SK-N-SH (cell line): Measurements from ENCODE around the gene PLK1. TPM values are rescaled to one million over a fixed set of nuclear protein-coding genes. Genes with fewer than 3 reads are reported as not detected.

ENCODE experiments used
- CTCF ChIA-PET: fragments of 300-600, 350-600 bp; formaldehyde crosslinking; extraction: SDS; loops from one replicate; lab custom pipeline; 2021; lab: Yijun Ruan, JAX
- POLR2A ChIA-PET: fragments of 350-600 bp; sonication (Branson Sonifier 250); formaldehyde crosslinking; extraction: SDS; loops from one replicate; lab custom pipeline; 2020; ENCODE audit warnings: antibody characterized with exemption, inconsistent platforms; lab: Yijun Ruan, JAX
- DNase-seq: peaks from one replicate; pipeline ENCODE4 v3.0.0; 2012
- H2AFZ ChIP-seq: fragments of 200-600 bp; sonication (generic); 2 replicates; pipeline ENCODE4 v1.8.1; 2016; ENCODE audit warnings: antibody characterized with exemption, mild to moderate bottlenecking, low read depth
- H3F3A ChIP-seq: fragments of 200-600 bp; sonication (generic); replicated peaks from 2 replicates; pipeline ENCODE3; 2016; ENCODE audit warnings: antibody characterized with exemption, mild to moderate bottlenecking; ENCODE audit not compliant: insufficient read depth
- H3K27ac ChIP-seq, 2 experiments: fragments of 200-500 bp in 1 of 2; fragments of 200-600 bp in 1 of 2; sonication (Bioruptor generic) in 1 of 2; sonication (generic), shearing (Covaris generic) in 1 of 2; 2 replicates each; pipeline versions ENCODE4 v1.5.1 to v1.6.1; 2014 to 2016; ENCODE audit warnings: low read depth in 2 of 2, inconsistent platforms in 1 of 2, low read length in 1 of 2, mild to moderate bottlenecking in 1 of 2, mixed read lengths in 1 of 2
- H3K27me3 ChIP-seq: fragments of 200-600 bp; sonication (generic), shearing (Covaris generic); 2 replicates; pipeline ENCODE4 v1.6.1; 2016; ENCODE audit warnings: mixed run types; ENCODE audit not compliant: insufficient read depth
- H3K36me3 ChIP-seq, 2 experiments: fragments of 200-500 bp in 1 of 2; fragments of 200-600 bp in 1 of 2; sonication (Bioruptor generic) in 1 of 2; sonication (generic) in 1 of 2; replicated peaks in 1 of 2; 2 replicates each; pipeline versions ENCODE3 to v1.5.1; 2014 to 2016; ENCODE audit warnings: low read length in 1 of 2, mild to moderate bottlenecking in 1 of 2; ENCODE audit not compliant: insufficient read depth in 2 of 2, control insufficient read depth in 1 of 2
- H3K4me1 ChIP-seq, 2 experiments: fragments of 200-500 bp in 1 of 2; fragments of 200-600 bp in 1 of 2; sonication (Bioruptor generic) in 1 of 2; sonication (generic), shearing (Covaris generic) in 1 of 2; 2 replicates each; pipeline versions ENCODE4 v1.5.1 to v1.6.1; 2014 to 2016; ENCODE audit warnings: low read depth in 1 of 2, low read length in 1 of 2, mixed run types in 1 of 2; ENCODE audit not compliant: insufficient read depth in 2 of 2, control insufficient read depth in 1 of 2
- H3K4me2 ChIP-seq: fragments of 200-600 bp; sonication (generic), shearing (Covaris generic); 2 replicates; pipeline ENCODE4 v1.6.1; 2017; ENCODE audit warnings: mixed run types
- H3K4me3 ChIP-seq, 2 experiments: fragments of 200-500 bp in 1 of 2; fragments of 200-600 bp in 1 of 2; sonication (Bioruptor generic) in 1 of 2; sonication (generic), shearing (Covaris generic) in 1 of 2; 2 replicates each; pipeline versions ENCODE4 v1.5.1 to v1.8.1; 2014 to 2016; ENCODE audit warnings: low read depth in 2 of 2, inconsistent platforms in 1 of 2, low read length in 1 of 2, mild to moderate bottlenecking in 1 of 2, mixed read lengths in 1 of 2, moderate library complexity in 1 of 2
- H3K79me2 ChIP-seq: fragments of 200-600 bp; sonication (generic); 2 replicates; pipeline ENCODE4 v1.8.1; 2017; ENCODE audit warnings: mild to moderate bottlenecking; ENCODE audit not compliant: insufficient read depth
- H3K9ac ChIP-seq: fragments of 200-600 bp; sonication (generic); 2 replicates; pipeline ENCODE4 v1.6.1; 2017; ENCODE audit warnings: mixed run types
- H3K9me2 ChIP-seq: fragments of 200-600 bp; sonication (generic); 2 replicates; pipeline ENCODE4 v1.6.1; 2017; ENCODE audit warnings: mixed run types
- H3K9me3 ChIP-seq: fragments of 200-600 bp; sonication (generic); 2 replicates; pipeline ENCODE4 v1.6.1; 2017; ENCODE audit warnings: mixed run types, mild to moderate bottlenecking, moderate library complexity
- H4K20me1 ChIP-seq: fragments of 200-600 bp; sonication (generic); 2 replicates; pipeline ENCODE4 v1.6.1; 2017; ENCODE audit warnings: mild to moderate bottlenecking, mixed run types; ENCODE audit not compliant: insufficient read depth
- FOSL2 ChIP-seq: IDR thresholded peaks from 2 replicates; pipeline ENCODE4 v1.4.0; 2012; ENCODE audit warnings: low read depth, mild to moderate bottlenecking, moderate library complexity, borderline replicate concordance
- FOXM1 ChIP-seq: IDR thresholded peaks from 2 replicates; pipeline ENCODE4 v1.4.0; 2012; ENCODE audit warnings: low read depth, mild to moderate bottlenecking
- GABPA ChIP-seq: IDR thresholded peaks from 2 replicates; pipeline ENCODE4 v1.4.0; 2012; ENCODE audit warnings: low read depth, mild to moderate bottlenecking
- JUND ChIP-seq: IDR thresholded peaks from 2 replicates; pipeline ENCODE4 v1.4.0; 2012
- PBX3 ChIP-seq: IDR thresholded peaks from 2 replicates; pipeline ENCODE4; 2012
- REST ChIP-seq: IDR thresholded peaks from 2 replicates; pipeline ENCODE4 v1.6.1; 2012; ENCODE audit warnings: mild to moderate bottlenecking, low read depth, low read length, moderate library complexity
- RXRA ChIP-seq: IDR thresholded peaks from 2 replicates; pipeline ENCODE4 v1.4.0; 2012; ENCODE audit warnings: low read depth, mild to moderate bottlenecking, borderline replicate concordance
- SIN3A ChIP-seq: IDR thresholded peaks from 2 replicates; pipeline ENCODE4 v1.6.1; 2012; ENCODE audit warnings: low read depth, mild to moderate bottlenecking, low read length, moderate library complexity, borderline replicate concordance
- TCF12 ChIP-seq: IDR thresholded peaks from 2 replicates; pipeline ENCODE4 v1.4.0; 2012
- TEAD4 ChIP-seq: IDR thresholded peaks from 2 replicates; pipeline ENCODE4 v1.4.0; 2012; ENCODE audit warnings: mild to moderate bottlenecking, borderline replicate concordance; ENCODE audit not compliant: insufficient read depth
- YY1 ChIP-seq: IDR thresholded peaks from 2 replicates; pipeline ENCODE4 v1.4.0; 2012; ENCODE audit warnings: low read depth, mild to moderate bottlenecking
- polyA plus RNA-seq, 3 experiments: library from polyadenylated mRNA; depleted of rRNA; stranded (reverse); fragments of >200 nt; gene quantifications; 2 replicates each; pipeline ENCODE4 v1.2.3, GENCODE V29; 2012
- TF ChIP-seq, protein P1 (sequence below): fragments of 200-600 bp; sonication (generic); IDR thresholded peaks from 2 replicates; pipeline ENCODE4 v1.6.1; 2017; ENCODE audit warnings: antibody characterized with exemption, mild to moderate bottlenecking, moderate library complexity

PLK1 gene
- polyA plus RNA-seq, 1 of the 3 experiments (the other 2 are of a cell fraction) = 68.7 TPM

GRCh38 chr16:23634461-23635036 lies 44.1 kb upstream of the PLK1 start (continued):
- TF ChIP-seq REST (no peak), YY1 (no peak), SIN3A (no peak), PBX3 (no peak), TEAD4 (no peak), FOSL2 (no peak), FOXM1 (no peak)
- TF ChIP-seq, protein P1, sequence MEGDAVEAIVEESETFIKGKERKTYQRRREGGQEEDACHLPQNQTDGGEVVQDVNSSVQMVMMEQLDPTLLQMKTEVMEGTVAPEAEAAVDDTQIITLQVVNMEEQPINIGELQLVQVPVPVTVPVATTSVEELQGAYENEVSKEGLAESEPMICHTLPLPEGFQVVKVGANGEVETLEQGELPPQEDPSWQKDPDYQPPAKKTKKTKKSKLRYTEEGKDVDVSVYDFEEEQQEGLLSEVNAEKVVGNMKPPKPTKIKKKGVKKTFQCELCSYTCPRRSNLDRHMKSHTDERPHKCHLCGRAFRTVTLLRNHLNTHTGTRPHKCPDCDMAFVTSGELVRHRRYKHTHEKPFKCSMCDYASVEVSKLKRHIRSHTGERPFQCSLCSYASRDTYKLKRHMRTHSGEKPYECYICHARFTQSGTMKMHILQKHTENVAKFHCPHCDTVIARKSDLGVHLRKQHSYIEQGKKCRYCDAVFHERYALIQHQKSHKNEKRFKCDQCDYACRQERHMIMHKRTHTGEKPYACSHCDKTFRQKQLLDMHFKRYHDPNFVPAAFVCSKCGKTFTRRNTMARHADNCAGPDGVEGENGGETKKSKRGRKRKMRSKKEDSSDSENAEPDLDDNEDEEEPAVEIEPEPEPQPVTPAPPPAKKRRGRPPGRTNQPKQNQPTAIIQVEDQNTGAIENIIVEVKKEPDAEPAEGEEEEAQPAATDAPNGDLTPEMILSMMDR = no peak

GRCh38 chr16:23635958-23636357 lies 42.7 kb upstream of the PLK1 start:
- Histone ChIP-seq H3K79me2 (peaks cover 49% of the 10 kb centered on the region), H3K36me3 (peaks cover 18 to 30% of the 10 kb centered on the region in 2 experiments), H3F3A (no peaks in the 10 kb centered on the region), H3K27ac (no peak overlapping the region), H3K4me1 (peaks cover 4 to 6% of the 10 kb centered on the region in 2 experiments; a peak in 2 of 4 replicates), H3K27me3 (no peaks in the 10 kb centered on the region), H3K9ac (no peak overlapping the region), H2AFZ (no peak overlapping the region), H3K9me2 (no peaks in the 10 kb centered on the region), H3K4me2 (no peak overlapping the region), H3K4me3 (no peak overlapping the region), H3K9me3 (no peaks in the 10 kb centered on the region), H4K20me1 (no peaks in the 10 kb centered on the region)
- CTCF ChIA-PET = no interaction called here
- no peak for DNase-seq
- TF ChIP-seq TCF12 (no peak), RXRA (no peak), JUND (no peak), REST (no peak), GABPA (no peak)
- POLR2A ChIA-PET = no interaction called here
